GM18511 (cell line): ENCODE data around the gene ADCY1.

Experiments
- ATAC-seq: cut with Tn5 transposase; IDR thresholded peaks from one replicate; pipeline ENCODE4 v1.9.1; 2021; ENCODE audit warnings: mild to moderate bottlenecking, moderate library complexity; ENCODE audit not compliant: unreplicated experiment

Gene ADCY1

DNA sequence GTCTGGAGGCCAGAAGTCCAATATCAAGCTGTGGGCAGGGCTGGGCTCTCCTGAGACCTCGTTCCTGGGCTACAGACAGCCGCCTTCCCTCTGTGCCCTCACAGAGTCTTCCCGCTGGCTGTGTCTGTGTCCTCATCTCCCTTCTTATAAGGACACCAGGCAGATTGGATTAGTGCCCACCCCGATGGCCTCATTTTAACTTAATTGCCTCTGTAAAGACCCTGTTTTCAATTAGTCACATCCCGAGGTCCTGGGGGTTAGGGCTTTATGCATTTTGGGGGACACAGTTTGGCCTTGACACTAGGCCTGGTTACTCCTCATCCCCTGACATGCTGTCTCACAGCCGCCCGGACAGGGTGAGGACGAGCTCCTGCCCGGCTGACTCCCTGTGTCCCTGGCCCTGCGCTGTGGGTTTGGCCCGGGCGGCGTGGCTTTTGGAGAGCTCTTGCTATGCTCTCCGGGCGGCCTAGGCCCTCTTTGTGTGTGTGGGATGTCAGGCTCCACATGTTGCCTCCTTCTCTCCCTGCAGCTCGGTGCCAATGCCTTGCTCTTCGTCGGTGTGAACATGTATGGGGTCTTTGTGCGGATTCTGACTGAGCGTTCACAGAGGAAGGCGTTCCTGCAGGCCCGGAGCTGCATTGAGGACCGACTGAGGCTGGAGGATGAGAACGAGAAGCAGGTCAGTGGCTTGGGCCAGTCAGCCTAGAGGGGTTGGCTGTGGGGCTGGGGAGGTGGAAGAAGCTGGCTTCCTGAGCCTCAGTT lies 18.2 kb downstream of the ADCY1 start:
- ATAC-seq: no peak

DNA sequence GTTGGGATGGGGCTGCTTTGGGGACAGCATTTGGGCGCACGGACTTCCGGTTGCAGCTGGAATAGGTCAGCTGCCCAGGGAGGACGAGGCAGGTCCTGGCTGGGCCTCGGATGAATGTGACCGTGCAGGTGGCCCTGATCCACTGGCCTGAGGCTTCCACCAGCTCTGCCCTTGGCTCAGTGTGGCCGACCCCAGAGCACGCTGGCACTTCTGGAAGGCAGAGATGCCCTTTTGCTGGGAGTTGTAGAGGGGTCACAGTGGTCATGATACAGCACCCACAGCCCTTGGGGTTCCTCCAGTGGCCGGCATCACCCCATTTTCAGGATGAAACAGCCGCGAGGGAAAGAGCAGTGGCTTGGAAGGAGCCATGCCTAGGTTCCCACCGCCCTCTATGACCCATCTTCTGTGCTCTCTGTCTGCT lies 19.0 kb downstream of the ADCY1 start:
- no peak for ATAC-seq

DNA sequence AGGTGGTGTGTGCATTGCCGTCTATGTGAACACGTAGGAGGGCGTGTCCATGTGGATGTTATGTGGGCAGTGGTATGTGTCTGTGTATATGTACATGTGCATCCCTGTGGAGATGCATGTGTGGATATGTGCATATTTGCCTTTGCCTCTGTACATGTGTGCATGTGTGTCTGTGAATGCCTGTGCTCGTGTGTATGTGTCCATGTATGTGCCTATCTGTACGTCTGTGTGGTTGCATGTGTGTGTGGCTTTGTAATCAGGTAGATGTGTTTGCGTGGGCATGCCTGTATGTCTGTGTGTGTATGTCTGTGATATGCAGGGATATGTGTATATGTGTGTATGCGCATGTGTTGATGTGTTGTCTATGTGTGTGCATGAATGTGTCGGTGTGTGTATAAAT lies 19.7 kb downstream of the ADCY1 start:
- no peak for ATAC-seq

DNA sequence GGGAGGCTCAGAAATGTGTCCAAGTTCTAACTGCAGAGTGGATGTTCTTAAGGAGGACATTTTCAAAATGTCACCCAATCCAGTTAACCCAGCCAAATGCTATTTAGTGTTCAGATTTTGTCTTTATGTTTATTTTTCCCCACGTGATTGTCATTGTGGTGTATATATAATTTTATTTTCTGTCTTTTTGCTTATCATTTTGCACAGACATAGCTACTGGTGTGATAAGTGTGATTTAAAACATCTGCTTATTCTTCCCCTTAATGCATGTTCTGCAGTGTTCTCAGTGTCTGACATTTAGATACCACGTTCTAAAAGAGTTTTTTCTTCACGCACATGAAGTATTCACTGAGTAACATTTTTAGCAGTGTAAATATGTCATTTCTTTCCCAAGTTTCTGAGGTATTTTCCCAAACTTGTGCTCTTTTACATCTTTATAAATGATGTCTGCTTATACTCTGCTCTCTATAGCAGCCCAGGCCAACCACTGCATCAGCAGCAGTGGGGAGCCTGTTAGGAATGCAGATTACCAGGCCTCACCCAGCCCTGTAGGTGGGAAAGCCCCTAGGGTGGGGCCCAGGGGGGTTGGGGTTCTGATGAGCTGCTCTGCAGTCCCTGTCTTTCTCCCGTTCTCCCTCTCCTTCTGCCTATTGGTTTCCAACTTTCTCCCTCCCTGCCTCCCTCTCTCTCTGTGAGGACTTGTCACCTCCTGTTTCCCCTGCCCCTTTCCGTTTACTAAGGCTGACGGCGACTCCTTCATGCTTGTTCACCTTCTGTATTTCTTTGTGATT lies 20.8 kb downstream of the ADCY1 start:
- ATAC-seq: no peak

GRCh38 chr7:45595809-45596664 lies 21.9 kb downstream of the ADCY1 start:
- no peak for ATAC-seq

GRCh38 chr7:45596665-45597095 lies 22.5 kb downstream of the ADCY1 start:
- no peak for ATAC-seq

- ATAC-seq: no peak
Measured at GRCh38 chr7:45597286-45597984, 23.3 kb downstream of the ADCY1 start.

DNA sequence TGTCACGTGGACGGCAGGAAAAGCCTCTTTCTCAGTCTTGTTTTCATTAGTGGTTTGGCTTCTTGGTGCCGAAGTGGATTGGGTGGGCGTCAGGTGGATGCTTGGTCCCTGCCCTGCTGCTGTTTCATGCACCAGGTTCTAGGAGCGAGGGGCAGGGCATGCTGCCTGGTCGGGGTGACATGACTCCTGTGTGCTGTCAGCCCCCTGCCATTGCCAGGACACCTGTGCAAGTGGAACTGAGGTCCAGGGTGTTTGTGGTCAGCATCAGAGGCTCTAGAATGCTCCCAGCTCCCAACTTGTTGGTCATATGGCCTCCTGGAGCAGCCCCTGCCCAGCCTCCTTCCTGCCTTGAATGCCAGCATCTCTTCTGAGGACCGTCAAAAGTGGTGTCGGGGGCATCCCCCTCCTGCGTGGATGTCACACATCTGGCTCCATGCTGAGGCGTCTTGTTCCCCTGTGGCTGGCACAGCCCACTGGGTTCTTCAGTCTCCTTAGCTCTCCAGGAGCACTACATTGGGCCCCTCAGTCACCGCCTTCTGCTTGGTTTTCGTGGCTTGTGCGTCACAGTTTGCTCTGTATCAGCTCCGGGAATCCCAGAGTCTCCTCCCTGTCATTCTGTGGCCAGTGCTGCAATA lies 24.8 kb downstream of the ADCY1 start:
- no peak for ATAC-seq

- no peak for ATAC-seq
Measured at GRCh38 chr7:45599851-45600706, 25.9 kb downstream of the ADCY1 start.

GRCh38 chr7:45601094-45601493 lies 26.9 kb downstream of the ADCY1 start:
- ATAC-seq: no peak

- no peak for ATAC-seq
Measured at GRCh38 chr7:45601816-45602540, 27.8 kb downstream of the ADCY1 start.

GRCh38 chr7:45606050-45606449 lies 31.9 kb downstream of the ADCY1 start:
- ATAC-seq: no peak

GRCh38 chr7:45606931-45607330 lies 32.8 kb downstream of the ADCY1 start:
- no peak for ATAC-seq

- no peak for ATAC-seq
Measured at GRCh38 chr7:45609180-45609579, 35.0 kb downstream of the ADCY1 start.

DNA sequence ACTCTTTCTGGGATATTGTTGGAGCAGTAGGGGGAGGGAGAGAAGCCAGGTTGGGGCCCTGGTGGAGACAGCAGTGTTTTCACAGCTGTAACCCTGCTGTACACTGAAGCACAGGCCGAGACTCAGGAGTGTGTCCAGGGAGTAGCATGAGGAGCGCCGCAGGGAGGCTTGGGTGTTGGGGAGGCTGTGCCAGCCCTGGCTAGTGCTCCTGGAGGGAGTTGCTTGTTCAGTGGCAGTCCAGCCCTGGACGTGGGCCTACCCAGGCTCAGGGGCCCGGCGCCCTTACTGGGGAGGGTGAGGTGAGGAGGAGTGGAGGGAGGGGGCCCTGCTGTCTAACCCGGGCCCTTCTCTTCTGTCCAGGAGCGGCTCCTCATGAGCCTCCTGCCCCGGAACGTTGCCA lies 35.9 kb downstream of the ADCY1 start:
- ATAC-seq: no peak

DNA sequence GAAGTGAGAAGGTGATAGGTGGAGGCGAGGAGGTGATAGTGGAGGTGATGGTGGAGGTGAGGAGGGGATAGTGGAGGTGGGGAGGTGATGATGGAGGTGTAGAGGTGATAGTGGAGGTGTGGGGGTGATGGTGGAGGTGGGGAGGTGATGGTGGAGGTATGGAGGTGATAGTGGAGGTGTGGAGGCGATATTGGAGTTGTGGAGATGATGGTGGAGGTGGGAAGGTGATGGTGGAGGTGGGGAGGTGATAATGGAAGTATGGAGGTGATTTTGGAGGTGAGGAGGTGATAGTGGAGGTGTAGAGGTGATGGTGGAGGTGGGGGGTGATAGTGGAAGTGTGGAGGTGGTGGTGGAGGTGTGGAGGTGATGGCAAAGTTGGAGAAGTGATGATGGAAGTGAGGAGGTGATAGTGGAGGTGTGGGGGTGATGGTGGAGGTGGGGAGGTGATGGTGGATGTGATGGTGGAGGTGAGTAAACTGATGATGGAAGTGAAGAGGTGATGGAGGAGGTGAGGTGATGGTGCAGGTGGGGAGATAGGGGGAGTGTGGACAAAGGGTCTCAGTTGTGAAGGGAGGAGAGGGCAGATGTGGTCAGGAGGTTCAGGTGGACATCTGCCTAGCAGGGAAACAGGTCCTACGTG lies 36.6 kb downstream of the ADCY1 start:
- no peak for ATAC-seq

GRCh38 chr7:45617166-45617565 lies 43.0 kb downstream of the ADCY1 start:
- ATAC-seq: no peak

GRCh38 chr7:45622058-45622457 lies 47.9 kb downstream of the ADCY1 start:
- no peak for ATAC-seq
